Tibial nerve (tissue), 4 donors: ENCODE results near the gene GNB1L. TPM values are rescaled to one million over a fixed set of nuclear protein-coding genes. Genes with fewer than 3 reads are reported as not detected.

Experiments
- DNase-seq, 2 donors: peaks; one replicate each; pipeline ENCODE4 v3.0.0-alpha.2; 2019; ENCODE audit warnings: low spot score in 2 of 2
- H3K27ac ChIP-seq, 4 donors: fragments of 200-600 bp; sonication (generic) in 3 of 4; one replicate each; pipeline ENCODE4 v1.5.1; 2017 to 2019; ENCODE audit warnings: mild to moderate bottlenecking in 1 of 4
- H3K27me3 ChIP-seq, 2 donors: fragments of 200-600 bp; sonication (generic) in 1 of 2; one replicate each; pipeline versions ENCODE4 v1.5.1 to v1.6.0; 2017 to 2019
- H3K36me3 ChIP-seq, 3 donors: fragments of 200-600 bp; sonication (generic); one replicate each; pipeline ENCODE4 v1.5.1; 2018 to 2019
- H3K4me1 ChIP-seq, 4 donors: fragments of 200-600 bp; sonication (generic) in 3 of 4; one replicate each; pipeline ENCODE4 v1.5.1; 2017 to 2019
- H3K4me3 ChIP-seq, 4 donors: fragments of 200-600 bp; sonication (generic) in 3 of 4; one replicate each; pipeline ENCODE4 v1.5.1; 2017 to 2019; ENCODE audit warnings: mild to moderate bottlenecking in 1 of 4, moderate library complexity in 1 of 4
- H3K9me3 ChIP-seq, 4 donors: fragments of 200-600 bp; sonication (generic) in 3 of 4; one replicate each; pipeline ENCODE4 v1.5.1; 2017 to 2019
- CTCF ChIP-seq, 5 experiments: fragments of 200-600 bp in 3 of 5; fragments of 450-650 bp in 2 of 5; sonication (generic) in 3 of 5; IDR thresholded peaks; one replicate each; pipeline ENCODE4 v1.5.1; 2016 to 2019; ENCODE audit warnings: antibody characterized with exemption in 5 of 5, mild to moderate bottlenecking in 3 of 5, moderate library complexity in 2 of 5
- EP300 ChIP-seq, 2 donors: sonication (generic); formaldehyde crosslinking; IDR thresholded peaks; one replicate each; pipeline ENCODE4 v1.6.1; 2017; ENCODE audit warnings: antibody characterized with exemption in 2 of 2, mild to moderate bottlenecking in 1 of 2
- POLR2A ChIP-seq, 2 donors: fragments of 450-650 bp; IDR thresholded peaks; one replicate each; pipeline ENCODE4 v1.6.1; 2017; ENCODE audit warnings: antibody characterized with exemption in 2 of 2, mild to moderate bottlenecking in 2 of 2, moderate library complexity in 2 of 2
- WGBS, 2 donors: methylation state at CpG; one replicate each; pipeline ENCODE4 v1.1.5; 2018; 5-methylcytosine and 5-hydroxymethylcytosine counted together
- total RNA-seq, 4 donors: library from RNA; depleted of rRNA; stranded (reverse); fragments of >200 nt; gene quantifications; one replicate each; pipeline ENCODE4 v1.1.0, GENCODE V29; 2016

Gene GNB1L
- total RNA-seq, 4 donors from 2014 or later: 2.9 to 8.1 (median 6.3) TPM

- 91 to 92% methylated on average over 12 to 14 of the region's 17 CpGs for WGBS, 2 donors
- no peak overlapping the region for H3K27ac ChIP-seq
- H3K36me3 ChIP-seq: peaks cover 0 to 30% (median 0%) of the 10 kb centered on the region in 3 donors
- H3K4me3 ChIP-seq: no peak overlapping the region
- no peaks in the 10 kb centered on the region for H3K27me3 ChIP-seq
- no peaks in the 10 kb centered on the region for H3K4me1 ChIP-seq
- no peaks in the 10 kb centered on the region for H3K9me3 ChIP-seq
- TF ChIP-seq CTCF (IDR thresholded peaks at IDR 0.05) (no peak), POLR2A (IDR thresholded peaks at IDR 0.05) (no peak), EP300 (IDR thresholded peaks at IDR 0.05) (no peak)
- no peak for DNase-seq
Measured at GRCh38 chr22:19818324-19819207, 36.1 kb downstream of the GNB1L start.

GRCh38 chr22:19816372-19817119 lies 38.1 kb downstream of the GNB1L start:
- 87 to 89% methylated on average over 14 of the region's 14 CpGs for WGBS, 2 donors
- no peaks in the 10 kb centered on the region for H3K9me3 ChIP-seq

GRCh38 chr22:19815823-19816290 lies 38.8 kb downstream of the GNB1L start:
- DNase-seq: no peak
- Histone ChIP-seq H3K9me3 (no peaks in the 10 kb centered on the region), H3K4me1 (peaks cover 0 to 9% (median 0%) of the 10 kb centered on the region in 4 donors), H3K4me3 (no peak overlapping the region), H3K27me3 (no peaks in the 10 kb centered on the region), H3K27ac (no peak overlapping the region), H3K36me3 (peaks cover 0 to 44% (median 0%) of the 10 kb centered on the region in 3 donors)
- 85 to 86% methylated on average over 16 of the region's 16 CpGs for WGBS, 2 donors
- TF ChIP-seq CTCF (IDR thresholded peaks at IDR 0.05): no peak
- no peak for TF ChIP-seq EP300 (IDR thresholded peaks at IDR 0.05)
- TF ChIP-seq POLR2A (IDR thresholded peaks at IDR 0.05): no peak

More at GRCh38 chr22:19816372-19817119, 38.1 kb downstream of the GNB1L start:
- Histone ChIP-seq H3K27me3 (no peaks in the 10 kb centered on the region), H3K4me1 (peaks cover 0 to 2% (median 0%) of the 10 kb centered on the region in 4 donors), H3K27ac (no peak overlapping the region), H3K36me3 (peaks cover 0 to 49% (median 0%) of the 10 kb centered on the region in 3 donors), H3K4me3 (no peak overlapping the region)
- TF ChIP-seq EP300 (IDR thresholded peaks at IDR 0.05): no peak
- no peak for TF ChIP-seq POLR2A (IDR thresholded peaks at IDR 0.05)
- TF ChIP-seq CTCF (IDR thresholded peaks at IDR 0.05): no peak
- DNase-seq: no peak

- Histone ChIP-seq H3K4me3 (no peak overlapping the region), H3K27ac (no peak overlapping the region), H3K9me3 (no peaks in the 10 kb centered on the region), H3K4me1 (peaks cover 0 to 15% (median 0%) of the 10 kb centered on the region in 4 donors), H3K36me3 (peaks cover 0 to 38% (median 0%) of the 10 kb centered on the region in 3 donors), H3K27me3 (no peaks in the 10 kb centered on the region)
- TF ChIP-seq CTCF (IDR thresholded peaks at IDR 0.05): no peak
- no peak for TF ChIP-seq EP300 (IDR thresholded peaks at IDR 0.05)
- no peak for TF ChIP-seq POLR2A (IDR thresholded peaks at IDR 0.05)
- 84 to 89% methylated on average over 18 of the region's 18 CpGs for WGBS, 2 donors
- no peak for DNase-seq
Measured at GRCh38 chr22:19815093-19815822, 39.4 kb downstream of the GNB1L start.
